ENCODE measurements around the gene TEK. TPM values are rescaled to one million over a fixed set of nuclear protein-coding genes. Genes with fewer than 3 reads are reported as not detected.
A peak's percentile ranks its signal among the peaks of the same experiment; 100 is the strongest.

TEK gene
- total RNA-seq, 4 donors from 2014 or later, result 0.72 to 7.4 (median 4.0) TPM

GRCh38 chr9:27109621-27110020 is 596 bp downstream of the TEK start:
- Histone ChIP-seq H3K4me1 (no peaks in the 10 kb centered on the region), H3K27ac (peak overlapping the region in 2 of 4 donors; percentile 37 to 47), H3K27me3 (no peaks in the 10 kb centered on the region), H3K36me3 (no peaks in the 10 kb centered on the region), H3K4me3 (peak overlapping the region in 3 of 4 donors; percentile 24 to 41 (median 30)), H3K9me3 (no peaks in the 10 kb centered on the region)
- WGBS, 2 donors, result 41 to 42% methylated on average over 2 of the region's 2 CpGs
- intact Hi-C loops (cut with DNase I), result no loop called here
- no peak for DNase-seq
- no peak for TF ChIP-seq CTCF (IDR thresholded peaks at IDR 0.05)
- no peak for TF ChIP-seq POLR2A (IDR thresholded peaks at IDR 0.05)

GRCh38 chr9:27110181-27110580 is 1.2 kb downstream of the TEK start:
- Histone ChIP-seq H3K27me3 (no peaks in the 10 kb centered on the region), H3K27ac (peak overlapping the region in 2 of 4 donors; percentile 44 to 60), H3K9me3 (no peaks in the 10 kb centered on the region), H3K36me3 (no peaks in the 10 kb centered on the region), H3K4me3 (peak overlapping the region in 3 of 4 donors; percentile 24 to 41 (median 30)), H3K4me1 (no peaks in the 10 kb centered on the region)
- WGBS, 2 donors, result 62% methylated on average over 4 of the region's 4 CpGs
- DNase-seq, result no peak
- no peak for TF ChIP-seq CTCF (IDR thresholded peaks at IDR 0.05)
- no peak for TF ChIP-seq POLR2A (IDR thresholded peaks at IDR 0.05)
- intact Hi-C loops (cut with DNase I), result no loop called here

- WGBS, 2 donors, result 43 to 66% methylated on average over 2 of the region's 2 CpGs
- TF ChIP-seq POLR2A (IDR thresholded peaks at IDR 0.05) (no peak), CTCF (IDR thresholded peaks at IDR 0.05) (no peak)
- Histone ChIP-seq H3K9me3 (no peaks in the 10 kb centered on the region), H3K27ac (peak overlapping the region in 1 of 4 donors; percentile 6), H3K4me3 (no peak overlapping the region), H3K36me3 (no peaks in the 10 kb centered on the region), H3K4me1 (peaks cover 0 to 2% (median 0%) of the 10 kb centered on the region in 3 donors), H3K27me3 (no peaks in the 10 kb centered on the region)
- no peak for DNase-seq
- intact Hi-C loops (cut with DNase I), result no loop called here
Measured at GRCh38 chr9:27112235-27112634, 3.2 kb downstream of the TEK start.

- DNase-seq, result no peak
- intact Hi-C loops (cut with DNase I), result no loop called here
- Histone ChIP-seq H3K4me1 (peaks cover 0 to 31% (median 9%) of the 10 kb centered on the region in 3 donors), H3K9me3 (no peaks in the 10 kb centered on the region), H3K36me3 (no peaks in the 10 kb centered on the region), H3K27me3 (no peaks in the 10 kb centered on the region), H3K27ac (peak overlapping the region; percentile 9 to 81 (median 46)), H3K4me3 (no peak overlapping the region)
- 44 to 49% methylated on average over 4 to 6 of the region's 10 CpGs for WGBS, 2 donors
- no peak for TF ChIP-seq CTCF (IDR thresholded peaks at IDR 0.05)
- TF ChIP-seq POLR2A (IDR thresholded peaks at IDR 0.05), result no peak
Measured at GRCh38 chr9:27117489-27118135, 8.6 kb downstream of the TEK start.

- intact Hi-C loops (cut with DNase I), result no loop called here
- H3K27me3 ChIP-seq, result no peaks in the 10 kb centered on the region
- TF ChIP-seq POLR2A (IDR thresholded peaks at IDR 0.05) (no peak), CTCF (IDR thresholded peaks at IDR 0.05) (no peak)
- H3K4me3 ChIP-seq, result no peak overlapping the region
- no peak for DNase-seq
- no peaks in the 10 kb centered on the region for H3K9me3 ChIP-seq
- peaks cover 0 to 31% (median 9%) of the 10 kb centered on the region in 3 donors for H3K4me1 ChIP-seq
- H3K27ac ChIP-seq, result peak overlapping the region in 1 of 4 donors; percentile 18
- WGBS, 2 donors, result 84 to 86% methylated on average over 6 of the region's 6 CpGs
- no peaks in the 10 kb centered on the region for H3K36me3 ChIP-seq
Measured at GRCh38 chr9:27118916-27119315, 9.9 kb downstream of the TEK start.

Data from esophagus squamous epithelium (tissue), 5 donors.